Fibroblast of pulmonary artery (primary cell): ENCODE results near the gene LAMB4.

Source experiments
- DNase-seq: peaks from one replicate; pipeline ENCODE4 v3.0.0-alpha.2; 2010; ENCODE audit warnings: low read depth
- H3K4me3 ChIP-seq: replicated peaks from 2 replicates; pipeline ENCODE4 v1.5.1; 2011; ENCODE audit warnings: low read depth, mild to moderate bottlenecking, control low read depth, low read length, moderate library complexity
- CTCF ChIP-seq: IDR thresholded peaks from 2 replicates; pipeline ENCODE4 v1.5.1; 2011; ENCODE audit warnings: mild to moderate bottlenecking, control low read depth, low read length, inconsistent platforms; ENCODE audit errors: missing control alignments

LAMB4 gene

GRCh38 chr7:108007762-108008161 lies 122.4 kb downstream of the LAMB4 start:
- TF ChIP-seq CTCF, result no peak
- no peak overlapping the region for H3K4me3 ChIP-seq
- DNase-seq, result no peak

GRCh38 chr7:108007261-108007660 lies 122.9 kb downstream of the LAMB4 start:
- peak; percentile 69 for DNase-seq
- no peak for TF ChIP-seq CTCF
- no peak overlapping the region for H3K4me3 ChIP-seq

GRCh38 chr7:108004220-108005142 lies 125.7 kb downstream of the LAMB4 start:
- no peak for TF ChIP-seq CTCF
- DNase-seq, result peak; percentile 88
- H3K4me3 ChIP-seq, result peak overlapping the region; percentile 13

GRCh38 chr7:108003599-108003935 lies 126.6 kb downstream of the LAMB4 start:
- no peak for TF ChIP-seq CTCF
- H3K4me3 ChIP-seq, result peak overlapping the region; percentile 94
- DNase-seq, result no peak

- no peak for TF ChIP-seq CTCF
- H3K4me3 ChIP-seq, result peak within 1 kb of the TSS; percentile 94
- DNase-seq, result peak; percentile 91
Measured at GRCh38 chr7:108002726-108003598, 127.2 kb downstream of the LAMB4 start, which contains the start of gene LAMB1. Gene LAMB1, minus strand, starts transcription at chr7:108003161. Its CDS starts 276 bp downstream, at chr7:108002885.

GRCh38 chr7:108001764-108002725 lies 128.1 kb downstream of the LAMB4 start:
- peak overlapping the region; percentile 94 for H3K4me3 ChIP-seq
- no peak for TF ChIP-seq CTCF
- no peak for DNase-seq
